GM19324 (cell line): ENCODE data around the gene ZNF277.
"Not testable (repeated sequence)": the region's sequence is repeated elsewhere in the genome, so short reads cannot be mapped to it uniquely, and the experiment has no call there.

ENCODE experiments used
- ATAC-seq: cut with Tn5 transposase; IDR thresholded peaks from one replicate; pipeline ENCODE4 v1.9.1; 2021; ENCODE audit warnings: mild to moderate bottlenecking, moderate library complexity; ENCODE audit not compliant: unreplicated experiment, low FRiP score

ZNF277 gene

GRCh38 chr7:112283382-112283910 is 77.0 kb downstream of the ZNF277 start:
- peak; percentile 64 for ATAC-seq

- peak; percentile 74 for ATAC-seq
Measured at GRCh38 chr7:112286250-112287086, 80.0 kb downstream of the ZNF277 start.

GRCh38 chr7:112288301-112288700 is 81.8 kb downstream of the ZNF277 start:
- no peak for ATAC-seq

GRCh38 chr7:112290065-112290464 is 83.6 kb downstream of the ZNF277 start:
- ATAC-seq, result no peak

- no peak for ATAC-seq
Measured at GRCh38 chr7:112292162-112292561, 85.7 kb downstream of the ZNF277 start.

- ATAC-seq, result no peak
Measured at GRCh38 chr7:112293416-112293815, 86.9 kb downstream of the ZNF277 start.

- ATAC-seq, result no peak
Measured at GRCh38 chr7:112296432-112296831, 89.9 kb downstream of the ZNF277 start.

- ATAC-seq, result no peak
Measured at GRCh38 chr7:112297681-112298080, 91.2 kb downstream of the ZNF277 start.

- ATAC-seq, result no peak
Measured at GRCh38 chr7:112298543-112299100, 92.1 kb downstream of the ZNF277 start.

GRCh38 chr7:112300072-112300471 is 93.6 kb downstream of the ZNF277 start:
- ATAC-seq, result no peak

GRCh38 chr7:112300831-112301407 is 94.4 kb downstream of the ZNF277 start:
- no peak for ATAC-seq

- no peak for ATAC-seq
Measured at GRCh38 chr7:112302566-112302965, 96.1 kb downstream of the ZNF277 start.

- ATAC-seq, result no peak
Measured at GRCh38 chr7:112306903-112307302, 100.4 kb downstream of the ZNF277 start.

- ATAC-seq, result no peak
Measured at GRCh38 chr7:112307506-112307905, 101.0 kb downstream of the ZNF277 start.

GRCh38 chr7:112308974-112309373 is 102.5 kb downstream of the ZNF277 start:
- ATAC-seq, result no peak

GRCh38 chr7:112316803-112317202 is 110.3 kb downstream of the ZNF277 start:
- ATAC-seq, result not testable (repeated sequence)

- ATAC-seq, result no peak
Measured at GRCh38 chr7:112322070-112322469, 115.6 kb downstream of the ZNF277 start.

- ATAC-seq, result no peak
Measured at GRCh38 chr7:112327566-112327965, 121.1 kb downstream of the ZNF277 start.

- ATAC-seq, result no peak
Measured at GRCh38 chr7:112331492-112331891, 125.0 kb downstream of the ZNF277 start.

GRCh38 chr7:112334366-112334765 is 127.9 kb downstream of the ZNF277 start:
- ATAC-seq, result no peak

GRCh38 chr7:112336261-112336660 is 129.8 kb downstream of the ZNF277 start:
- no peak for ATAC-seq
